ENCODE data around the gene KIAA1549. TPM values are rescaled to one million over a fixed set of nuclear protein-coding genes. Genes with fewer than 3 reads are reported as not detected.

KIAA1549 gene
- total RNA-seq, 4 donors from 2014 or later, result 1.6 to 2.4 (median 1.7) TPM

DNA sequence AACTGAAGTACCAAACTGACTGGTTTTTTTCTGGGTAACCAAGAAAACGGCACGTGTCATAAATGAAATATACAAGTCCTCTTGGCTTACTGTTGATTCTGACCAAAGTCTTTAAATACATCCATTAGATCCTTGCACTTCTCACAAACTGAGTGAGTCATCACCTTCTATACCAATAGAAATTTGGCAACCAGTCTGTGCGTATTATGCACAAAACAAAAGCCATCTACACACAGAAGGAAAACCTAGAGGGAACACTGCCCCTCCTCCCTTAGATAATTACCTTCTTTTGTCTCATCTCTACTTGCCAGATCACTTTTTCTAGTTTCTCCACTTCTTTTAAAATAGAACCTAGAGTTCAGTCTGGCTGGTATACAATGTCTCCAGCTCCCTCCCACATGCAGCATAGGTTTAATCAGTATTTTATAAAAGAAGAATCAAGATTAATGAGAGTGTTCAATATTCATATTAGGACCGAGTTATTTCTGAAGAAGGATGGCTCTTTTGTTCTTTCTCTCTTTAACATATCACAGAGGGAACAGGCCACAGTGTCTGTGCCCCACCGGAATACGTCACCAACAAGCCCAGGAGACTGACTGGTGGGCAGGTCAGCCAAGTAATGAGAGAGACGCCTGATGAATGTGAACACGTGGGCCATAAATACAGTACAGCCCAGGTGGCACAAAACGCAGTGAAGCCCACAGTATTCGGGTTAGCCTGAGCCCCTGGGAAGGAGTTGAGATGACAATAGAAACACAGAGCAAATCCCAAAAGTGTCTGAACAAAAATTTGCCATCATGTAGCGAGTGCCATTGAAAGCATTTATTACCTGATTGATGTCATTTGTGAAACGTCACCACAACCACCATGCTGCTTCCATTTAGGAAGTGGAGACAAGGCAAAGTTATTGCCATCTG lies 91.3 kb downstream of the KIAA1549 start:
- H3K36me3 ChIP-seq, result peaks cover 0 to 16% (median 0%) of the 10 kb centered on the region in 3 donors
- WGBS, 2 donors, result 78 to 83% methylated on average over 12 of the region's 12 CpGs
- peaks cover 0 to 26% (median 0%) of the 10 kb centered on the region in 4 donors for H3K4me1 ChIP-seq
- no peak overlapping the region for H3K4me3 ChIP-seq
- no peak overlapping the region for H3K27ac ChIP-seq
- TF ChIP-seq POLR2A (IDR thresholded peaks at IDR 0.05) (no peak), CTCF (IDR thresholded peaks at IDR 0.05) (no peak), EP300 (IDR thresholded peaks at IDR 0.05) (no peak)
- no peaks in the 10 kb centered on the region for H3K27me3 ChIP-seq
- DNase-seq (ENCODE audit: low spot score in 2 of 2), result no peak
- H3K9me3 ChIP-seq, result no peaks in the 10 kb centered on the region

GRCh38 chr7:138887872-138888656 lies 93.1 kb downstream of the KIAA1549 start:
- TF ChIP-seq EP300 (IDR thresholded peaks at IDR 0.05), result no peak
- 84 to 85% methylated on average over 10 of the region's 10 CpGs for WGBS, 2 donors
- peaks cover 0 to 26% (median 0%) of the 10 kb centered on the region in 4 donors for H3K4me1 ChIP-seq
- H3K9me3 ChIP-seq, result no peaks in the 10 kb centered on the region
- DNase-seq (ENCODE audit: low spot score in 2 of 2), result no peak
- no peaks in the 10 kb centered on the region for H3K36me3 ChIP-seq
- H3K27me3 ChIP-seq, result no peaks in the 10 kb centered on the region
- no peak overlapping the region for H3K4me3 ChIP-seq
- H3K27ac ChIP-seq, result no peak overlapping the region

DNA sequence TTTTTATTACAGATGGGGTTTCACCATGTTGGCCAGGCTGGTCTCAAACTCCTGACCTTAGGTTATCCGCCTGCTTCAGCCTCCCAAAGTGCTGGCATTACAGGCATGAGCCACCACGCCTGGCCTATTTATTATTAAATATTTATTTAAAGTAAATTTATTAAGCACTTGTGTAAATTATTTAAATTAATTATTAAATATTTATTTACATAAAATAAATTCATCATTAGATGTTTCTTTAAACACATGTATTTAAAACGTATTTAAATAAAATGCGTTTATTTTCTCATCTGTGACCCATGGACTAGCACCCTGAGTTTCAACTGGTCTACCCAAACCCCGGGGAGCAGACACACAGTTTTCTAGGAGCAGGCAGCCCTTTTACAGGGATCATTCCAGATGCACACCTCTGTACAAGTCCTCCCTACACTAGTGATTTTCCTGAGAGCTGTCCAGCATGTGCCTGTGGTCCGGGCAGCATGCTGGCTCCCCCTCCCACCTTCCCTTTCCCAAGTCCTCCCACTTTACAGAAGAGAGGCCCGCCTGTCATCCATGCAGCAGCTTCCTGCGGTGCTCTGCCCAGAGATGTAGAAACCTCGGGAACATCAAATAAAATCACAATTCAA lies 94.0 kb downstream of the KIAA1549 start:
- TF ChIP-seq POLR2A (IDR thresholded peaks at IDR 0.05) (no peak), CTCF (IDR thresholded peaks at IDR 0.05) (no peak), EP300 (IDR thresholded peaks at IDR 0.05) (no peak)
- Histone ChIP-seq H3K9me3 (no peaks in the 10 kb centered on the region), H3K36me3 (no peaks in the 10 kb centered on the region), H3K4me3 (no peak overlapping the region), H3K4me1 (peaks cover 0 to 26% (median 0%) of the 10 kb centered on the region in 4 donors), H3K27ac (no peak overlapping the region), H3K27me3 (no peaks in the 10 kb centered on the region)
- WGBS, 2 donors, result 78 to 82% methylated on average over 9 of the region's 9 CpGs
- no peak for DNase-seq (ENCODE audit: low spot score in 2 of 2)

GRCh38 chr7:138886501-138886917 lies 94.7 kb downstream of the KIAA1549 start:
- 26% methylated on average over 4 of the region's 4 CpGs for WGBS, 2 donors
- H3K27me3 ChIP-seq, result no peaks in the 10 kb centered on the region
- H3K4me1 ChIP-seq, result peaks cover 0 to 19% (median 0%) of the 10 kb centered on the region in 4 donors
- TF ChIP-seq EP300 (IDR thresholded peaks at IDR 0.05), result no peak
- TF ChIP-seq CTCF (IDR thresholded peaks at IDR 0.05), result peak; percentile 45 to 66 (median 55)
- H3K4me3 ChIP-seq, result no peak overlapping the region
- no peaks in the 10 kb centered on the region for H3K36me3 ChIP-seq
- H3K27ac ChIP-seq, result no peak overlapping the region
- no peaks in the 10 kb centered on the region for H3K9me3 ChIP-seq
- peak in 1 of 2 donors; percentile 92 for DNase-seq (ENCODE audit: low spot score in 2 of 2)

- H3K4me3 ChIP-seq, result no peak overlapping the region
- peaks cover 0 to 18% (median 0%) of the 10 kb centered on the region in 4 donors for H3K4me1 ChIP-seq
- H3K9me3 ChIP-seq, result no peaks in the 10 kb centered on the region
- DNase-seq (ENCODE audit: low spot score in 2 of 2), result no peak
- H3K27me3 ChIP-seq, result no peaks in the 10 kb centered on the region
- WGBS, 2 donors, result 88 to 89% methylated on average over 13 of the region's 13 CpGs
- no peaks in the 10 kb centered on the region for H3K36me3 ChIP-seq
- H3K27ac ChIP-seq, result no peak overlapping the region
- TF ChIP-seq EP300 (IDR thresholded peaks at IDR 0.05) (no peak), POLR2A (IDR thresholded peaks at IDR 0.05) (no peak), CTCF (IDR thresholded peaks at IDR 0.05) (no peak)
Measured at GRCh38 chr7:138885383-138886147, 95.6 kb downstream of the KIAA1549 start.

Data from tibial nerve (tissue), 4 donors.